HG02884 (cell line): Measurements from ENCODE around the gene CD300E.
"Not testable (repeated sequence)": the region's sequence is repeated elsewhere in the genome, so short reads cannot be mapped to it uniquely, and the experiment has no call there.

ENCODE experiments used
- ATAC-seq: cut with Tn5 transposase; IDR thresholded peaks from one replicate; pipeline ENCODE4 v1.9.1; 2021; ENCODE audit warnings: mild to moderate bottlenecking, moderate library complexity; ENCODE audit not compliant: unreplicated experiment

CD300E gene

GRCh38 chr17:74601944-74602572 lies 21.5 kb downstream of the CD300E start:
- no peak for ATAC-seq

DNA sequence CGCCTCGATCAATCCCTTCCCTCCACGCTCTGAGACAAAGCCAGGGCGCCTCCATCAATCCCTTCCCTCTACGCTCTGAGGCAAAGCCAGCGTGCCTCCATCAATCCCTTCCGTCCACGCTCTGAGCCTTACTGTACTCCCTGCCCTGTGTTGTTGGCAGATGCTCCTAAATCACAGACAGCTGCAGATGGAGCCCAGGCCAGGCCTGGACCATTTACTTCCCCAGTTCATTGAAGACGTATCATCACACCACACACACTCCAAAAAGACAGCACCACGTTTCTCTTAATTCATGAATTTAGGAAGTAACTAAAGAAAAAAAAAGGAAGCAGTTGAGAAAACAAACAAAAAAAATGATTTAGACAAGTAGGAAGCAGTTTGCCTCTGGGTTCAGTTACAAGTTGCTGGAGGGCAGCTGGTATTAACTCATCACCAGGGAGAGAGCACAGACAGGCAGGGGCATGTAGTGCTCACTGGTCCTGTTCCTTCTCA lies 24.0 kb downstream of the CD300E start:
- ATAC-seq = no peak

GRCh38 chr17:74599023-74599399 lies 24.5 kb downstream of the CD300E start:
- no peak for ATAC-seq

DNA sequence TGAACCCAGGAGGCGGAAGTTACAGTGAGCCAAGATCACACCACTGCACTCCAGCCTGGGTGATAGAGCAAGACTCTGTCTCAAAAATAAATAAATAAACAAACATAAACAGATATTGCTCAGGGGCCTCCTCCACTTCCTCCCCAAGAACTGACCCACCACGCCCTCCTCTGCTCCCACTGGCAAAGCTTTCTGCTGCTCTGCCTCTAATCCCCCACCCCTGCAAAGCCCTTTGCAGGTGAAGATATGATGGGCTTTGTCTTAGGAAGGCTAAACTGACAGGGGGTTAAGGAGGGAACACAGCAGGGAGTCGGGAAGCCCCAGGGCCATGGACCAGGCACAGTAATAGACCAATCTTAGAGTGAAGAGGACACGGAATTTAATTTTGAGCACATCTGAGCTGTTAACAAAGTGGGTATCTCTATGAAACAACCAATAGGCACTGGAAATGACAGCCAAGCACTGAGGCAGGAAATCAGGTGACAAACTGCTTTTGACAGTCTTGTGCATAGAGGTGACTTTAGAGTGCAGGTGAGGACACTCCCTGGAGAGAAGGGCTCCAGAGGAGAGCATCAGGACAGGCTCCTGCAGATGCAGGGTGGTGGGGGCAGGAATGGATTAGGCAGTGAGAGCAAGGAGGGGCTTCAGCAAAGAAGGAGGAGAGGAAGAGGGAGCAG lies 25.1 kb downstream of the CD300E start:
- no peak for ATAC-seq

- no peak for ATAC-seq
Measured at GRCh38 chr17:74597069-74597790, 26.3 kb downstream of the CD300E start.

GRCh38 chr17:74595037-74595750 lies 28.3 kb downstream of the CD300E start:
- no peak for ATAC-seq

DNA sequence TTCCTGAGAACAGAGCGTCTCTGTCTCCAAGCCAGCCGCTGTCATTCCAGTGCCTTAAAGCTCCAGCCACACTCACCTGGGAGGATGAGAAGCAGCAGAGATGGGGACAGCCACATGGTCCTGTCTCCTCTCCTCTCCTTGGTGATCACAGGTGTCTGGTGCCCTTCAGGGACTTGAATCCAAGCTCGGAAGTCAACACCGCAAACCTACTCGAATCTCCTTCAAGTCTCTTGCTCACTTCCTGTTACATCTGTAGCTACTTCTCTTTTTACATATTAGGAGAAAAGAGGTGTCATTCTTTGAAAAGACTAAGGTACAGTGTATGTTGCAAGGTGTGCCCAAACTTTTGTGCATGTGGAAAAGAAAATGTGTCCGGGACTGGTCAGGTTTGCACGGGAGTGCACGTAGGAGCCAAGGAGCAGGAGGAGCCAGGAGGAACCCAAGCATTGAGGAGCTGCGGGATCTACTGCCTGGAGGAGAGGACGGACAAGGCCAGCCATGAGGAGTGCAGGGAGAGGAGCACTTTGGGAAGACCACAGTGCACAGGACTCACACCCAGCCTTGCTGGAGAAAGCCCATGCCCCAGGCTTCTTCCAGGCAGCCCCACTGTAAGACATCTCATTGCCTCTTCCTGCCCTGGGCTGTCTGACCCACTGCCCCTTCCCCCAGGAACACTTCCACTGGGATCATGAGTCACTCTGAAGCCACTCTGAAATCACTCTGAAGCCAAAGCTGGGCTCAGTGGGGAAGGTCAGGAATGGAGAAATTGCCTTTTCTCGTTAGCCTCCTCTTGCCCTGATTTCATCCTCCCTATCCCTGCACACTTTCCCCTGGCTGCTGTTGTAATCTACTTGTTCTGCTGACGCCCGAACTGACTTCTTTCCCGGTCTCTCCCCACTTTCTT lies 31.2 kb downstream of the CD300E start, which contains the start of gene CD300LD:
Gene CD300LD (minus strand): TSS at position 197 of the 904 bp plus-strand sequence. CDS start 81 bp downstream, at position 116.
- no peak for ATAC-seq

- no peak for ATAC-seq
Measured at GRCh38 chr17:74591503-74591902, 32.0 kb downstream of the CD300E start.

GRCh38 chr17:74585711-74586110 lies 37.8 kb downstream of the CD300E start:
- ATAC-seq = no peak

DNA sequence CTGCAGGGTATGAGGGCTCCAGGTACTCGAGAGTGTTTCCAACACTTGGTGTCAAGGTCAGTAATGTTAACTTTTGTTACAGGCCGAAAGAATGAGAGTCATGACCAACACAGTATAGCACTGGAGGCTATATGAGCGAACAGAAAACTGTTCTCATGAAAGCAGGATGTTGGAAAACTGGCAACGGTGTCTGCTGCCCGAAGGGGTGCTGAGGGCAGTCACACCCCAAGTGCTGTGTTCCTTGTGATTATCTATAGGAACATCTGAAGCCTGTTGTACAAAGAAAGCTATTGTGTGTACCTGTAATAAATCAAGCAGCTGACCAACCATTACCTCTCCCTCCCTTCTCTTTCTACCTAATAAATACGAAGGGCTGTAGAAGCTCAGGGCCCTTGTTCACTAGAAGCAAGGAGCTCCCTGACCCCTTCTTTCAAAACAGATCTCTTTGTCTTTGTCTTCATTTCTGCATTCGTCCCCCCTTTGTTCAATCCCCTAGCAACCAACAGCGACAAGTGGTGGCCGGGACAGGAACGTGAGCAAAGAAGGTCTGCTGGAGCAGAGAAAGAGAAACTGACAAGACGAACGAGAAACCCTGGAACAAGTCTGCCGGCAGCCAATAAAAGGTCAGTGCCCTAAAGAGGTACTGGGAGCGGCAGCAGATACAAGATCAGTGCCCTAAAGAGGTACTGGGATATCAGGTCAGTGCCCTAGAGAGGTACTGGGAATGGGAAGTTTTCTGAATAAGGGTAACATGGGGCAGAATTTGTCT lies 39.1 kb downstream of the CD300E start:
- ATAC-seq = no peak

GRCh38 chr17:74582633-74583032 lies 40.9 kb downstream of the CD300E start:
- ATAC-seq = no peak

DNA sequence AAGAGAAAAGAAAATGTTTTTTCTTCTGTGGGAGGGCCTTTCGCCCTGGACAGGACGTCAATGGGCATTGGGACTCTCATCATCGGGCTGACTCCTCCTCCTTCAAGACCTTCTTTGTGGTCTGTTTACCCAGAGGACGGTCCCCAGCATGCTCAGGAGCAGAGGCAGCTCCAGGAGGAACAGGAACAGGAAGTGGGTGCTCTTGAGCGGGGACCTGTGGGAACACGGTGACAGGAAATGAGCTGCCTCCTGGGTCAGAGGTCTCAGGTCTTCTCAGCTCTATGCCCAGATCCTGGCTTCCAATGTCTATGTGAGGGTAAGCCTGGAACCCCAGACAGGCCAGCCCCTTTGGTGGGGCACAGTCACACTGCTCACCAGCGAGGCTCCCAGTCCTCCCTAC lies 43.6 kb downstream of the CD300E start:
- no peak for ATAC-seq

DNA sequence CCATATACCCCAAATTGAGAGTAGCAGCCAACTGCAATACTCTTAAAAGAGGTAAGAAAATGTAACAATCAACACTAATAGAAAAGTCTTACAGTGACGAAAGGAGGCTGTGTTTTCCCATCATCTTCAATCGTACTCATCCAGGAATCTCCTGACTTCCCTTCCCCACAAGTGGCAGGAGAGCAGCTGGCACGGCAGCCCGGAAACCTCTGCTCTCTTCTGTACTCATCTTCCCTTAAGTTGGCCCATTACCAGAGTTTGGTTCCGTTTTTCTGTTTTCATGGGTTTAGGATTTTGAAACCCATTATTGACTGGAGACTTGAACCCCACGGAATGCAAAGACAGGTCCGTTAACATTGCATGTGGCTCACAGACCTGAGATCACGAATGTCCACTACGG lies 44.6 kb downstream of the CD300E start:
- no peak for ATAC-seq

GRCh38 chr17:74574489-74575142 lies 48.9 kb downstream of the CD300E start:
- no peak for ATAC-seq

GRCh38 chr17:74573635-74574034 lies 49.9 kb downstream of the CD300E start:
- not testable (repeated sequence) for ATAC-seq

- ATAC-seq = no peak
Measured at GRCh38 chr17:74573169-74573568, 50.4 kb downstream of the CD300E start.

DNA sequence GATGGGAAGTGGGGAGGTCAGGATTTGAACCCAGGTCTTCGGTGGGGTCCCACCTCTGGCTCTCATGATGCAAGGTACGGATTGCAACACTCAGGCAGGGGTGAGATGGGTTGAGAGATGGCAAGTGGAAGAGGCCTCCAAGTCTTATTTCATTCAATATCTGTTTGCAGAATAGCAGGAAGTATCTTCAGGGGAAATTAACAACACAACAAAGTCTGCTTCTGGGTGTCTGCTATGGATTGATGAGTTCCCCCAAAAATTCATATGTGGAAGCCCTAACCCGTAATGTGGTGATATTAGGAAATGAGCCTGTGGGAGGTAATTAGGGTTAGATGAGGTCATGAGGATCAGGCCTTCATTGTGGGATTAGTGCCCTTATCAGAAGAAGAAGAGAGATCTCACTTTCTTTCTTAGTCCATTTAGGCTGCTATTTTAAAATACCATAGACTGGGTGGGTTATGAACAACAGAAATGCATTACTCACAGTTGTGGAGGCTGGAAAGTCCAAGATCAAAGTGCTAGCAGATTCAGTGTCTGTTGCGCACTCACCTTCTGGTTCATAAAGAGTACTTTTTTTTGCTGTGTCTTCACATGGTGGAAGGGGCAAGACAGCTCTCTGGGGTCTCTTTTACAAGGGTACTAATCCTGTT lies 51.8 kb downstream of the CD300E start:
- ATAC-seq = no peak
